Measurements from ENCODE around the gene RAI2.

GRCh38 chrX:17788439-17788838 lies 72.7 kb downstream of the RAI2 start:
- TF ChIP-seq POLR2A (IDR thresholded peaks at IDR 0.05) (no peak), POLR2AphosphoS5 (IDR thresholded peaks at IDR 0.05) (no peak)
